HepG2 (cell line): ENCODE data around the gene ANKRD40.

Source experiments
- MXI1 ChIP-seq: IDR thresholded peaks from 3 replicates; pipeline ENCODE4 v1.6.1; 2012; ENCODE audit warnings: low read depth, low read length, inconsistent platforms, borderline replicate concordance
- SMARCE1 ChIP-seq: fragments of 450-650 bp; IDR thresholded peaks from 2 replicates; pipeline ENCODE4 v1.6.1; 2017; ENCODE audit warnings: borderline replicate concordance
- TAF1 ChIP-seq: sonication (generic); formaldehyde crosslinking; IDR thresholded peaks from 2 replicates; pipeline ENCODE4 v1.4.0; 2020; ENCODE audit warnings: missing genetic modification reagents
- YY1 ChIP-seq: IDR thresholded peaks from 2 replicates; pipeline ENCODE4 v1.6.1; 2011; ENCODE audit warnings: low read length, low read depth, moderate library complexity, mild to moderate bottlenecking; ENCODE audit not compliant: insufficient read depth, insufficient replicate concordance

GRCh38 chr17:50685691-50686493, 21.8 kb downstream of the ANKRD40 start:
- TF ChIP-seq MXI1 (no peak), YY1 (no peak), TAF1 (CRISPR knock-in tag) (no peak), SMARCE1 (no peak)
